MCF 10A (cell line): ENCODE data around the gene NKD1. TPM values are rescaled to one million over a fixed set of nuclear protein-coding genes. Genes with fewer than 3 reads are reported as not detected.

ENCODE experiments used
- BruUV-seq: library from RNA; stranded (reverse); fragments of 400-500 nt; replicated peaks from 2 replicates; lab custom pipeline; 2021; lab: Mats Ljungman, UMichigan
- CTCF ChIA-PET: fragments of 300-600 bp; sonication (Branson Sonifier 250); formaldehyde crosslinking; extraction: SDS; loops from one replicate; lab custom pipeline; 2021; ENCODE audit warnings: antibody characterized with exemption, inconsistent platforms; lab: Yijun Ruan, JAX
- POLR2A ChIA-PET: fragments of 300-600, 350-650 bp; sonication (Branson Sonifier 250); formaldehyde crosslinking; extraction: SDS; loops from one replicate; lab custom pipeline; 2020; ENCODE audit warnings: antibody characterized with exemption, inconsistent platforms; lab: Yijun Ruan, JAX
- DNase-seq: peaks from one replicate; pipeline ENCODE4 v3.0.0-alpha.2; 2018; ENCODE audit not compliant: unreplicated experiment
- H3K27ac Mint-ChIP-seq: one replicate; pipeline ENCODE4 v1.8.0; 2022; ENCODE audit warnings: mild to moderate bottlenecking, low read depth, mixed read lengths; ENCODE audit not compliant: unreplicated experiment
- H3K27me3 Mint-ChIP-seq: one replicate; pipeline ENCODE4 v1.8.0; 2022; ENCODE audit warnings: mixed read lengths; ENCODE audit not compliant: insufficient read depth, unreplicated experiment
- H3K36me3 Mint-ChIP-seq: one replicate; pipeline ENCODE4 v1.8.0; 2022; ENCODE audit warnings: mild to moderate bottlenecking, moderate library complexity, mixed read lengths; ENCODE audit not compliant: insufficient read depth, unreplicated experiment
- H3K4me1 Mint-ChIP-seq: one replicate; pipeline ENCODE4 v1.8.0; 2022; ENCODE audit warnings: mixed read lengths; ENCODE audit not compliant: insufficient read depth, unreplicated experiment
- H3K4me3 Mint-ChIP-seq: one replicate; pipeline ENCODE4 v1.8.0; 2022; ENCODE audit warnings: mild to moderate bottlenecking, moderate library complexity, mixed read lengths; ENCODE audit not compliant: unreplicated experiment
- H3K9me3 Mint-ChIP-seq: one replicate; pipeline ENCODE4 v1.8.0; 2022; ENCODE audit warnings: mixed read lengths; ENCODE audit not compliant: unreplicated experiment
- intact Hi-C: fragments of 100-400 bp; cut with micrococcal nuclease; formaldehyde crosslinking; loops from 2 replicates; pipeline ENCODE4 v1.14.1; 2022
- total RNA-seq: library from RNA; stranded (reverse); gene quantifications from 2 replicates; pipeline ENCODE4 v1.2.3, GENCODE V29; 2022
- TF ChIP-seq, protein P1 (sequence below): fragments of 200-600 bp; IDR thresholded peaks from one replicate; pipeline ENCODE4 v1.8.0; 2022; ENCODE audit warnings: antibody characterized with exemption, mild to moderate bottlenecking; ENCODE audit not compliant: unreplicated experiment

NKD1 gene
- total RNA-seq, 1 experiment from 2014 or later: 0.07 TPM

DNA sequence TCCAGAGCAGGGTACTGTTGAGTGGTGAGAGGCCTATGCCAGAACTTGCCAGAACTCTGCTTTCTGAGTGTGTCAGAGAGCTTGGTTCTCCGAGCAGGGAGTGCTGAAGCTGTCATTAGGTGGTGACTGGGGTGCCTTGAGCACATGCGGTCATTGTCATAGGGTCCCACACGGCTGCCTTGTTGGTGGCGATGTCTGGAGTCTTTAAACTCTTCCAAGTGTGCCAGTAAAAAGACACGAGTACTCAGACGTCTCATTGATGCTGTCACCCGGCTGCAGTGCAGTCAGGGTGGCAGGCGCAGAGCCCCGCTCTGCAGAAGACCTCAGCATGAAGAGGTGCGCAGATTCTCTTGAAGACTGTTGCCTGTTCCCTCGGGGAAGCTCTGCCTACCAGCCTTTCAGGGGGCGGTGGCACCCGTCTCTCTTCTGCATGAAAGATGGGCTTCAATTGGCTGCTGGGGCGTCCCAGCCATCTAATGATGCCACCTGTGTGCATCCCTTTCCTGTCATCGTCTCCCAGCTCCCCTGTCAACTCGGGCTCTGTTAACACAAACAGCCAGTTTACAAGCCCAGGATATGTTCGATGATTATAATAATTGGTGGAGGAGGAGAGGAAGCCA, 58.3 kb downstream of the NKD1 start:
- ChIA-PET POLR2A (interaction anchor here (0.6 kb wide), 1 partner anchor 64 kb away, joined by 5 read pairs; no protein-coding TSS in a partner anchor), CTCF (interaction anchor here (0.7 to 1.2 kb wide), 5 partner anchors 9 to 232 kb away, joined by 3 read pairs; no protein-coding TSS in a partner anchor)
- Mint-ChIP-seq H3K27me3 (no peaks in the 10 kb centered on the region), H3K4me1 (peaks cover 7% of the 10 kb centered on the region), H3K27ac (no peak overlapping the region), H3K36me3 (no peaks in the 10 kb centered on the region), H3K4me3 (no peak overlapping the region), H3K9me3 (no peaks in the 10 kb centered on the region)
- TF ChIP-seq, protein P1, sequence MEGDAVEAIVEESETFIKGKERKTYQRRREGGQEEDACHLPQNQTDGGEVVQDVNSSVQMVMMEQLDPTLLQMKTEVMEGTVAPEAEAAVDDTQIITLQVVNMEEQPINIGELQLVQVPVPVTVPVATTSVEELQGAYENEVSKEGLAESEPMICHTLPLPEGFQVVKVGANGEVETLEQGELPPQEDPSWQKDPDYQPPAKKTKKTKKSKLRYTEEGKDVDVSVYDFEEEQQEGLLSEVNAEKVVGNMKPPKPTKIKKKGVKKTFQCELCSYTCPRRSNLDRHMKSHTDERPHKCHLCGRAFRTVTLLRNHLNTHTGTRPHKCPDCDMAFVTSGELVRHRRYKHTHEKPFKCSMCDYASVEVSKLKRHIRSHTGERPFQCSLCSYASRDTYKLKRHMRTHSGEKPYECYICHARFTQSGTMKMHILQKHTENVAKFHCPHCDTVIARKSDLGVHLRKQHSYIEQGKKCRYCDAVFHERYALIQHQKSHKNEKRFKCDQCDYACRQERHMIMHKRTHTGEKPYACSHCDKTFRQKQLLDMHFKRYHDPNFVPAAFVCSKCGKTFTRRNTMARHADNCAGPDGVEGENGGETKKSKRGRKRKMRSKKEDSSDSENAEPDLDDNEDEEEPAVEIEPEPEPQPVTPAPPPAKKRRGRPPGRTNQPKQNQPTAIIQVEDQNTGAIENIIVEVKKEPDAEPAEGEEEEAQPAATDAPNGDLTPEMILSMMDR: no peak
- no TSS peak for BruUV-seq
- no peak for DNase-seq
- intact Hi-C loops: no loop called here

DNA sequence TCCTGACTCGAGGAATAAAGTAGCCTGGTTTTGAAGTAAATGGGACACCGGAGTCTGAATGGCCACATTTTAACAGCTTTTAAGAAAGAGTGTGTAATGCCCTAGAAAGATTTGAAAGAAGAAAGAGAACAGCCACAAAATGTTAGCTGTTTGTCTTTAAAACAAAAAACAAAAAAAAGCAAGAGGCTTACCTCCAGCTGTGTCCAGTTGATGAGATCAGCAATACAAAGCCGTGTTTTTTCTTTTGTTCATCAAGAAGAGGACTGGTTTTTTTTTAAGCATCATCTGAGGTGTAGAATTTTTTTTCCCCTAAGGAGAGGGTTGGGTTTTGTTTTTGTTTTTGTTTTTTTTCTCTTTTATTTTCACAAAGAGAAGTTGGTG, 58.8 kb downstream of the NKD1 start:
- CTCF ChIA-PET: interaction anchor here (0.7 to 1.2 kb wide), 4 partner anchors 9 to 233 kb away, joined by 3 read pairs; no protein-coding TSS in a partner anchor
- TF ChIP-seq, protein P1: no peak
- H3K27me3 Mint-ChIP-seq: no peaks in the 10 kb centered on the region
- H3K4me3 Mint-ChIP-seq: no peak overlapping the region
- H3K27ac Mint-ChIP-seq: no peak overlapping the region
- intact Hi-C loops: no loop called here
- DNase-seq: no peak
- POLR2A ChIA-PET: interaction anchor here (0.6 kb wide), 1 partner anchor 65 kb away, joined by 5 read pairs; no protein-coding TSS in a partner anchor
- H3K9me3 Mint-ChIP-seq: no peaks in the 10 kb centered on the region
- H3K36me3 Mint-ChIP-seq: no peaks in the 10 kb centered on the region
- H3K4me1 Mint-ChIP-seq: peaks cover 7% of the 10 kb centered on the region
- no TSS peak for BruUV-seq

DNA sequence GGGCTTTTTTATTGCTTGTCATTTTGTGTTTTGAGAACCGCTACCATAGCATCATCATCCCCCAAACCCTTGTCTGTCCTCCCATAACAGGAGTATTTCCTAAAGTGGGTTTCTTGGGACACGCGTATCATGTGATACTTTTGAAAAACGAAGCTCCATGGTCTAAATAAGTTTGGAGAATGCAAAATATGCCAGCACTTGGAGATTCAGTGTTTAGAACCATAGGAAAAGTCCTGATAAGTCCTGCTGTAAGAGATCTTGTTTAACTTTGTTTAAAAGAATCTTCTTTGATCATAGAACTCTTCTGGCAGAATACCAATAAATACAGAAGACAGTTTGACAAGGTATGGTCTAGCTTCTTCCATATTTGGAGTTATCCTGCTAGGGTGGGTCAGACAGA, 59.3 kb downstream of the NKD1 start:
- Mint-ChIP-seq H3K36me3 (no peaks in the 10 kb centered on the region), H3K4me1 (peaks cover 5% of the 10 kb centered on the region), H3K4me3 (no peak overlapping the region), H3K9me3 (no peaks in the 10 kb centered on the region), H3K27ac (no peak overlapping the region), H3K27me3 (no peaks in the 10 kb centered on the region)
- intact Hi-C loops: no loop called here
- ChIA-PET CTCF (interaction anchor here (0.5 to 1.2 kb wide), 5 partner anchors 8 to 233 kb away, joined by 3 to 6 read pairs (median 3); no protein-coding TSS in a partner anchor), POLR2A (no interaction called here)
- TF ChIP-seq, protein P1: no peak
- no peak for DNase-seq
- BruUV-seq: no TSS peak

DNA sequence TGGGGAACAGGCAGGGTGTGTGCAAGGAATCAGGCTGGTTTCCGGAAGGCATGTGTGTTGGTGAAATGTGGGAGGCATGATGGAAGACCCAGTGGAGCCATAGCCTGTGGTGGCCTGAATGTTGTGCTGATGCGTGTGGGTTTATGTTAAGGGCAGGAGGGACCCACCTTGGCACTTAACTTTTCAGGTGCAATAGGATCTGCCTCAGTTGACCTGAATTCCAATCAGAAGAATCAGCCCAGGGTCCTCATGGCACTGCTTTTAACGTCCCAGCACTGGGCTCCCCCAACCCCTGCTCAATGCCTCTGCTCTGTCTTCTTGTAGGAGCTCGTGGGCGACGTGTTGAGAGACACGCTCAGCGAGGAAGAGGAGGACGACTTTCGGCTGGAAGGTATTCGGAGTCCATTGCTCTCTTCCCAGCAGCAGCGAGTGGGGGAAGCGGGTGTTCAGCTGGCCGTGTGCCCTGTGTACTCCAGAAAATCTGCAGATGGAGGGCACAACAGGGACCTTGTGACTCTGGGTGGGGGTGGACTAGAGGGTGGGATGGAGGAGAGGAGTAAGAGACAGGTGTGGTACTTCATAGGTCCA, 59.9 kb downstream of the NKD1 start:
- BruUV-seq: no TSS peak
- ChIA-PET POLR2A (no interaction called here), CTCF (interaction anchor here (0.5 to 1.1 kb wide), 3 partner anchors 35 to 198 kb away, joined by 3 to 6 read pairs (median 3); no protein-coding TSS in a partner anchor)
- Mint-ChIP-seq H3K27me3 (no peaks in the 10 kb centered on the region), H3K36me3 (no peaks in the 10 kb centered on the region), H3K9me3 (no peaks in the 10 kb centered on the region), H3K4me1 (no peaks in the 10 kb centered on the region), H3K27ac (no peak overlapping the region), H3K4me3 (no peak overlapping the region)
- intact Hi-C loops: no loop called here
- TF ChIP-seq, protein P1: no peak
- DNase-seq: no peak
